Measurements from ENCODE around the gene KXD1.

KXD1 gene

DNA sequence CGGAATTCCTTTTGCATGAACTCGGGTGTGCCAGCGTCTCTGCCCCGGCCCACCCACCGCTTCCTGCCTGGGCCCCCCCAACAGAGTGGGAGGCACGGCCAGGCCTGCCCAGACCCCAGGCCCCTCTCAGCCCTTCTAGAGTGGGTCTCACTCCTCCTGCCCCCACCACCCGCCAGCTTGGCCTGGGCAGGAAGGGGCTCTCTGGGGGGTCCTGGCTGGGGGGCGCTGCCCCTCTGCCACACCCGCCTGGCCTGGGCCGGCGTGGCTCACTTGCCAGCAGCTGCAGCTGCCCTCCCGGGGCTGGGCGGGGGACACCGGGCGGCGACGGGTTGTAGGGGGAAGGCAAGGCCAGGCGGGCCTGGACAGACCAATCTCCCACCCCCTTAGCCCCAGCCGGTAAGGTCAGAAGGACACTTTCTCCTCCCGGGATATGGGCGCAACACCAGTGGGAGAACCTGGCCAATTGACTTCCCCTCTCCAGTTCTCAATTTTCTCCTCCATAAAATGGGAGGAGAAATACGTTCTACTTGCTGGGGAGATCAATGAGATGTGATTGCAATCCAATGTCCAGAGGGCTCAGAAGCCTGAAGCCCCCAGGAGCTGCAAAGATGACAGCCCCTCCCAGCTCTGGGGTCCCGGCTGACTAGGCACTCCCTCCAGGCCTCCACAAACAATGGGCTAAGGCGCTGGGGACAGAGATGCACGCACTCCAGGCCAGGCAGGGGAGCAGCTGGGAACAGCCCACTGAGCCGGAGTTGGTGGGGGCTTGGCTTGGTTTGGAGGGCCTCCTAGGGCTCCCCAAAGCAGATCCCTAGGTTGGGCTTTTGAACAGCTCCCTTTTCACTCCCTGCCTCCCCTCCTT lies 46.5 kb downstream of the KXD1 start:
- no peak for FAIRE-seq

DNA sequence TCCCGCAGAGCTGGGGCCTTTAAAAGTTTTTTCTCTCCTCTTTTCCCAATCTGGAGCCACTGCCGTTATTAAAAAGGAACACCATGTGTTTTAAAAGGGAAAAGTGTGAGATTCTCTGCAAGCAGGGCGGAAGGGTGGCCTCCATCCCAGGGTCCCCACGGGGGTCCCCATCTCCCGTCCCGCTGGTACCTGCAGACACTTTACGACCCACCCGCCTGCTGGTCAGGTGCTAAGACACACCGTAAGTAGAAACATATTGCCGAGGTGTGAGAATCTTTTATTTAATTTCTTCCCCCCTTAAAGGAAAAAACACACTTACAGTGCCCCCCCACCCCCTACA lies 47.1 kb downstream of the KXD1 start:
- no peak for FAIRE-seq

DNA sequence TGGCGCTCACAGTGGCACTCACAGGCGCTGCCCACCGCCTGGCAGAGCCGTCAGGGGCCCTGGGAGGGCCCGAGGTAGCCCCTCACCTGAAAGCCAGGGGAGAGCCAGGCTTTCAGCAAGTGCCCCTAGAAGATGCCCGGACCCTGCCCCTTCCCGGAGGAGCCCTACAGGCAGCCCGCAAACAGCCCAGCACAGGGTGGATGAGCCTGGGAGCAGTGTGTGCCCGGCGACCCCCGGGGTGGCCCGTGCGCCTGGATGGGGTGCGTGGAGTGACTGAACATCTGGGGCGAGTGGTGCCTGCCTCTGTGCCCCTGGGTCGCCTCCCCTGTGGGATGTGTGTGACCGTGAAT lies 47.5 kb downstream of the KXD1 start:
- FAIRE-seq: no peak

DNA sequence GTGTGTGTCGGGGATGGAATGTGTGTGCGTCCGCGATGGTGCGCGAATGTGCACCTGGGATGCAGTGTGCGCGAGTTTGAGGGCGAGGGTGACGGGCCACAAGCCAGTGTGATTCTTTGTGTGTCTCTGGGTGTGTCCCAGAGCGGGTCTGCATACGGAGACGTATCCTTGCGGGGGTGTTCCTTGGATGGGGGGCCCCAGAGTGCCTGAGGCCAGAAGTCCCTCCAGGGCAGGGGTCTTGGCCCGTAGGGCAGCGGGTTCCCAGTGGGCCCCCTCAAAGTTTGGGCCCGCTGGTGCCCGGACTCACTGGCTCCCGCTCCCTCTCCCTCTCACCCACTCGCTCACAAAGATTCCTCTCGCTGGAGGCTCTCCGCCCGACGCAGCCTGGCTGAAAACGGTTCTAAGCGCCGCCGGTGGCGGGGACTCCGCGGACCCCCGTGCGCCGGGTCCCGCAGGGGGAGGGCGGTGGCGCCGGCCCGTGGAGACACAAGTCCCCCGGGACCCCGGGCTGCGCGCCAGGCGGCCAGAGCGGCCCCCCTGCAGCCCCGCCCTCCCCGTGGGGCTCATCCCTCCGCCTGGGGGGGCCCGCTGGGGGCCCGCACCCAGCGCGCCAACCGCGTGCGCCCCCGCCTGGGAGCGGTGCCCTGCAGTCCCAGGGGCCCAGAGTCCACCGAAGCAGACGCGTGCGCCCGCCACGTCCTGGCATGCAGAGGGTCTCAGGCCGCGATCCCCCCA lies 48.0 kb downstream of the KXD1 start:
- no peak for FAIRE-seq

DNA sequence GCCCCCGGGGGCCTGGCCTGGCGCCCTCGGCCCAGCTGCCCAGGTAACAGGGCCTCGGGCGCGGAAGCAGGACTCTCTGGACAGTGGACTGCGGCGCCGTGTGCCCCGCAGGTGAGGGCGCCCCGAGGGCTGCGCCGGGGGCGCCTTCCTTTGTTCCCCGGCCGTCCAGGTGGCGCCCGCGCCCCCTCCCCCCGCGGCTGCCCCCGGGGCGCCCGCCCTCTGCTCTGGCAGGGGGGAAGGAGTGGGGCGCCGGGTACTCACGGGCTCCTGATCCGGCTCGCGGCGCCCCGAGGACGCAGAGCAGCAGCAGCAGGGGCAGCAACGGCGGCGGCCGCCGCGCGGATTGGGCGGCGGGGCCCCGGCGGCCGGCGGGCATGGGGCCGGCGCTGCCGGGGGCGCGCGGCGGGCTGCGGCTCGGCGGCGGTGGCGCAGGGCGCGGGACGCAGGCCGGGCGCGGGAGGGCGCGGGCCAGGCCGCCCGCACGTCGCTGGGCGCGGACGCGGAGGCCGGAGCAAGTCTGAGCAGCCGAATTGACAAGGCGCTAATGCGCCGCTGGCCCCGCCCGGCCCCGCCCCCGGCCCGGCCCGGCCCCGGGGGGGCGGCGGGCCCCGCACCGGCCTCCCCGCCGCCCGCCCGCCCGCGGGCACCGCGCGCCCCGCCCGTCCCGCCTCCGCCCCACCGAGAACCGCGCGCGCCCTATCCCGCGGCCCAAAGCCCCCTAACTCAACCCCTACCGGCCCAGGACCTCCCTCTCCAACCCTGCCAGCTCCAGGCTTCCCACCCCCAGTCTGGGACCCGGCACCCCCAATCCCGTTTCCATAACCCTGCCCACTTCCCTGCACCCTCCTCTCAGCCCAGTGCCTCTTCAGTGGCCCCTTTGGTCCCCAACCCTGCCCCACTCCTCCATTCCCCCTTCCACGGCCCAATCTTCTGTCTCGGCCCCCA lies 48.9 kb downstream of the KXD1 start, which contains the start of gene CRLF1:
Gene CRLF1 (minus strand): TSS at position 519 of the 945 bp plus-strand sequence. CDS start 143 bp downstream, at position 376.
- FAIRE-seq: no peak

DNA sequence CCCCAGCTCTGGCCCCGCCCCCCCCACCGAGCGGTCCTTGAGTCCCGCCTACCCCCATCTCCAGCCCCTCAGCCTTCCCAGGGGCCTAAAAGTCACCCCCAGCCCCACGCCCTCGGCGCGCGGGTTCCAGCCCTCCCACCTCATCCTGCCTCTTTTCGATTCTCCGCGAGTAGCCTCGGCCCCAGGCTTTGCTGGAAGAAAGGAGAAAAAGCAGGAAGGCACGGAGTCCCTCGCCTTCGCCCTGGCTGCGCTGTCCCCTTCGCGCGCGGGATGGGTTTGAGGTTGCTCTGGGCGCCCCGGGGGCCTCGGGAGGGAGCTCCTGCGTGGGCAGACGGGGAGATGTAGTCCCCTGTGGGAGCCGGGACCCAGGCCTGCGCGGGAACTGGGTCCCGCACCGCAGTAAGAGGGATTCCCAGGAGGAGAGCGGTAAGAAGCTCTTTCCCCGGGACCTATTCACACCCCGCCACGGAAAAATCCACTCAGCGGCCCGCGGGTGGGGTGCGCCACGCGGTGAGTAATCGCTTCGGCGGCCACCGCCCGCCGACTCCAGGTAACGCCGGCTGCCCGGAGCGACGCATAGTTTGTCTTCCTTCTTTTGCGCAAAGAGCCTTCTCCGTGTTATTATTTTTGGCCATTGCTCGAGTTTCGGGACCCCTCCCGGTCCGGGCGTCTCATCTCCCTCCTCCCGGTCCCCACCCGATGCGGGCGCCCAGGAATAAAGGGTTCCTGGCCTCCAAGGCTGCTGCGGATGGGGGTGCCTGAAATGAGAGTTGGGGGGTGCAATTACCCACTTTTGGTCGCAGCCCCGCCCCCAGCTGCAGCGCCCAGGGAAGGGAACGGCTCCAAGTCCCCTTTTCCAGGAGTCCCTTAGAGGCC lies 49.8 kb downstream of the KXD1 start:
- no peak for FAIRE-seq

DNA sequence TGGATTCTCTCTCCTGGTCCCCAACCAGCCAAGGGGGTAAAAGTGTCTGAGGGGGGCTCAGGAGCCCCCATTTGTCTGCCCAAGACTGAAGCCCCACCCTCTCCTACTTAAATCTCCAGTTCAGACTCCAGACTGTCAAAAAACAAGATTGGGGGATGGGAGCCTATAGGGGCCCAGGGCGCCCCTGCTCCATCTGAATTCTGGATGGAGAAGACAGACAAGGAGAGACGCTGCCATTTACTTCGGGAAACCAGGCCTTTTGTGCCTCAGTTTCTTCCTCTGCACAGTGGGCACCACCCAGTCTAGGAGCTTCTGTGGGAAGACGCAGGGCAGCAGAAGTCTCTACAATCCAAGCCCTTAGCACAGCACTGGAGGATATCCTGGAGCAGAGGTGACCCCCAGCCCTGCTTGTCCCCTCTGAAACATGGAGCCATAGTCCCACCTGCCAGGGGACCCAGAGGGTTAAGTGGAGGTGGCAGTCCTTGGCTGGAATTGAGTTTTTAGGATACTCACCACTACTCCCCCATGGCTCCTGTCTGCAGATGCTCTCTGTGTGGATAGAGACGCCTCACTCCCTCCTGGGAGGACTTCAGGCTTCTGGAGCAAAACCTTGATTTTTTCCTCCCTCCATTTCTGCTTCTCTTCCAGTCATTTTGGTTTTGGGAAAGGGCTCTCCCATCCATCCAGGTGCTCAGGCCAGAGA lies 50.6 kb downstream of the KXD1 start:
- no peak for FAIRE-seq

DNA sequence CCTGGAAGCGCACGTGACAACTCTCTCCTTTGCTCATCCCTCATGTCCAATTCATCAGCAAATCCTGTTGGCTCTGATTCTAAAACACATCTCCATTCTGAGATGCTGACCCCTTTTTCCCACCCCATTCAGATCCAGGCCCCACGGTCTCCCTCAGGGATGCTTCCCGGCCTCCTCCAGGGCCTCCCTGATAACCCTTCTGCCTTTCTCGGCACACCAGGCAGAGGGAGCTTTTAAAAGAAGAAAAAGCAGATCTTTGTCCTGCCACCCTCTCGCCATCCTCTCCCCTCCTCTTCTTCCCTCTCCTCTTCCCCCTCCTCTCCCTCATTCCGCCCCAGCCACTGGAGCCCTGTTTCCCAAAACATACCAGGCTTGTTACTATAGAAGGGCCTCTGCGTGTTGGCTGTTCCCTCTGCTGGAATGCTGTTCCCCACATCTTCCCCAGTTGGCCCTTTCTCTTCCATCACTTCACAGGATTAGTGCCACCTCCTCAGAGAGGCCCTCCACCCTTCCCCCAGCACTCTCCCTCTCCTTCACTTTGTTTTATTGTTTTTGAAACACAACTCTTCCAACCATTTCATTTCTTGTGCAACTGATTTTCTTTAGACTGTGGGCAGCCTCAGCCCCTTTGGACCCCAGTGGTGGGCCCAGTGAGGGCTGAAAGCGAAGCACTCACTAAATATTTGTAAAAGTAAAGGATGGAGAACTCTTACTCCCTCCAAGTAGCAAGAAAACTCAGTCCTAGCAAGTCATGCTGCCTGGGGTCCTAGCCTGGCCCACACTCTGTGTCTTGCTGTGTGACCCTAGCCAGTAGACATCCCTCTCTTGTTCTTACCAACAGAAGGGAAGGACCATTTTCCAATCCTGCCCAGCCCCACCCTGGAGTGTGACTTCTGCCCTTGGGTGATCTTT lies 51.4 kb downstream of the KXD1 start:
- no peak for FAIRE-seq

DNA sequence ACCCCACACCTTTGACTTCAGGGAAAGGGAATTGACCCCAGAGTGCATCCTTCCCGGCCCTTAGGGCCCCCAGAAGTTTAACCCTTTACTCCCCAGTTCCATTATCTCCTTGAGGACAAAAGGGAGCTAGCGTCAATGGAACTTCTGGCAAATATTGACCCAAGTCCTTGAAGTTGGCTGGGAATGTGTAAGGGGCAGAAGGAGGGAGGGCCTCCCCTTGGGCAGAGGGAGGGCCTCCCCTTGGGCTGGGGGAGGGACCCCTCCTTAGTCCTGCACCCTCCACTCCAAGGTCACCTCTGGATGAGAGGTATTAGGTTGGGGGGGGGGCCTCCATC lies 52.0 kb downstream of the KXD1 start:
- no peak for FAIRE-seq

DNA sequence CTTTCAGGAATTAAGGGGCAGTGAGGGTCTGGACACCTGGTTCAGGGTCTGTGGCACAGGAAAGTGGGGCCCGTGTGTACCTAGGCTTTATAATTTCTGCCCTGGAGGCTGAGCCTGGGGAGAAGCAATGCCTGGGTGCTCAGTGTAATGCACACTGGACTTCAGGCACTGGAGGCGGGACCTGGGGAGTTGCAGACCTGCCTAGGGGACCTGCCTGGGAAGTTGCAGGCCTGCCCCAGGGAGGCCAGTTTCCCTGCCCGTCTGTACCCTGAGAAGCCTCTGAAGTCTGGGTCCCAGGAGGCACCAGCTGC lies 52.5 kb downstream of the KXD1 start:
- FAIRE-seq: no peak

DNA sequence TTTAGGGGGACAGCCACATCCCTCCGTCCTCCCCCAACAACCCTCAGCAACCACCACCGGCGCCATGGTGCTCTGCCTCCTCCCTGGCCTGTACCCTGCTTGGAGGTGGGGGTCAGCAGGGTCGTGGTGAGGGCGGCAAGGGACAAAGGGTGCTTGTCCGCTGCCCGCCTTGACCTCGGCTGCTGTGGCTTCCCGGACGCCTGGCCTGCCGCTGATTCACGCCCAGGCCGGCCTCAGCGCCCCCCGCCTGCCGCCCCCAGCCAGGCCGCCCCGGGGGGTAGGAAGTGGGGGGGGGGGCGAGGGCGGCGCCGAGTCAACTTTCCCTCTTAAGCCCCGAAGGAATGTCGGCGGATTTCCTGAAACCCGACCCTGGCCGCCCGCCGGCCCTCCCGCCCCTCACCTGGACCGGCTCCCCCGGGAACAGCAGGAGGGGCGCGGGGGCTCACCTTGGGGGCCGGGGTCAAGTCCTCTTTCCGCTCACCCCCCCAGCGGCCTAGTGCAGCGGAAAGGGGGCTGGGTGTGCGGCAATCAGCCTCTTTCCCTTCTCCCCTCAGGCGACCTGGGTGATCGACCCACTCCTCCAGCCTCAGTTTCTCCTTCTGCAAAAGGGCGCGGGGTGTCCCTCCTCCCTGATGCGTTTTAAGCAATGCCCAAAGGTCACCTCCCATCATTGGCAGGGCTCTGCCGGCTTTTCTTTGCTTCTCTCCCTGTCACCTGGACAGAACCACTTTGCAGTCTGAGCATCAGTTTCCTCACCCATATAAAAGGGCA lies 53.1 kb downstream of the KXD1 start:
- FAIRE-seq: no peak

DNA sequence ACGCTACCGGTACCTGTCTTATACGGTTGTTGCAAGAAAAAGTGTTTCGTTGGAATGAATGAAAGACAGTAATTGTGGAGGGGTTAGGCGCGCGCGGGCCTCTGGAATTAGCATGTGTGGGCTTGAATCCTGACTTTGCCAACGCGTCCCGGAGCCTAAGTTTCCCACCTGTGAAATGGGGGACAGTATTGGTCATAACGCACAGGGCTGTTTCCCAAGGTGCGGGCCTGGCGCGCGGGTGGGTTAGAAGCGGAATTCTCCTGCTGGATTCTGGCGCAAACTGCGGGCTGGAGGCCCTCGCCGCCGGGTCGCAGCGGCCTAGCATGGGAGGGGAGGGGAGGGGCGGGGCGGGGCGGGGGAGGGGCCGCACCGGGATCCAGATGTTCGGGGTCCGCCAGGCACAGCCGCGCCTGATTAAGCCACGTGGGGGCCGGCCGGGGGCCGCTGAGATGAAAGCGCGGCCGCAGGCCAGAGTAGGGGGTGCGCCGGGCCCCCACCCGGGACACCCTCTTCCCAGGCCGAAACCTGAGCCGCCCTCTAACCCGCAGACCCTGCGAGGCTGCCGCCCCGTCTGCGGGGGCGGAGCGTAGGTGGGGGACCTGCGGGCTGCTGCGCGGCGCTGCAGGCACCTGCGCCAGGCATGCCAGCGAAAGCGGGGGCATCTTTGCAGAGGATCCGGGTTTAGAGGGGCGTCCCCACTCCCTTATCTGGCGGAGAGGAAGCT lies 53.8 kb downstream of the KXD1 start:
- FAIRE-seq: no peak

DNA sequence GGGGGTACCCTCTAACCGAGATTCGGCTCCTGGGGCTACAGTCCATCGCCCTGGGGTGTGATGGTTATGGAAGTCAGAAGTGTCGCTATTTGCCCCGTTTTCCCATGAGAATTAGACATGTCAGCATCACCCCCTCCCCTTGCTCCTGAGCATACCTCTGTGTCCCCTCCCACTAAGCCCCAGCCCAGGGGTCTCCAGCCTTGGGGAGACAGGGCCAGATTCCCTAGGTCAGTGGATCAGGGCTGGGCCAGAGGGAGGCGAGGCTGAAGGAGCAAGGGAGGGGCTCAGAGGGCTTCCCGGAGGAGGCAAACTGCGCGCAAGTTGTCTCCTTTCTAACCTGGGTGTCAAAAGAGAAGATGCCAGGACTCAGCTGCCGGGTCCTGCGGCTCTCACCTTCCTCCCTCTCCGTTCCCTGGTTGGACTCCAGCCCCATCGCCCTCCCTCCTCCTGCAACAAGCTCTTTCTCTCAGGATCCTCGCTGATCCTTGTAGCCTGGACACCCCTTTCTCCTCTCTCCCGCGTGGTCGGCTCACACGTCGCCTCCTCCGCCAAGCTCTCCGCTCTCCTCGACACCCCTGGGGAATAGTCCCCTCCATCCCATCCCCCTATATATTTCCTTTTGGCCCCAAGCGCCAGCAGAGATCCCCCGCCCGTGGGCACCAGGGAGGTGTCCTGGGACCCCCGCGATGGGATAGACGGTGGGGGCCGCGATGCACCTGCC lies 54.5 kb downstream of the KXD1 start:
- no peak for FAIRE-seq

DNA sequence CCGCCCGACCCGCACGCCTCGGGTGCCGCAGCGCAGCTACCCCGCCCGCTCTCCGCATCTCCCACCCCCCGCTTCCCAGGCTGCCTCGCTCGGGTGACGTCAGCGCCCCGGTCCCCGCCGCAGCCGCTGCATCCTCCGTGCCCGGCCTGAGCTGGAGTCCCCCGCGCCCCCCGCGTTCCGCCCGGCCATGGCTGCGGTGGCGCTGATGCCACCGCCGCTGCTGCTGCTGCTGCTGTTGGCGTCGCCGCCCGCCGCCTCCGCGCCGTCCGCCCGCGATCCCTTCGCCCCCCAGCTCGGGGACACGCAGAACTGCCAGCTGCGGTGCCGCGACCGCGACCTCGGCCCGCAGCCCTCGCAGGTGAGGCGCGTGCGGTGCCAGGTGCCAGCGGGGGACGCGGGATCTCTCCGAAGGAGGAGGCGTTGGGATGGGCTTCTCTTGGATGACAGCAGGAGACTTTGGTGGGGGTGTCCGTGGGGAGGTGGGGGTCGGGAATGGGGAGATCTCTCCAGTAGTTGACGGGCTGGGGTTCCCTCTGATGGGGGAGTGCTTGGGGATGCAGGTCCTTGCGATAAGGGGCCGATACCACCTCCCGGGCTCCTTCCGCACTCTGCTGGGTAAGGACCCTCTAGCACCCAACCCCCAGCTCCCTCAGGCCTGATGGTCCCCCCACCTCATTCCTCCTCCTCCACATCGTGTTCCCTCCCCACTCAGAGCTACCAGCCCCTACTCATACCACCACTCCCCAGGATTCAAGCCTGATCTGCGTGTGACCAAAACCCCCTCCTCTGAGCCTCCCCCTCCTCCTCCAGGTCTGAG lies 55.3 kb downstream of the KXD1 start, which contains the start of gene TMEM59L:
Gene TMEM59L (plus strand): TSS at position 99 of the 817 bp plus-strand sequence. CDS start 89 bp downstream, at position 188.
- FAIRE-seq: no peak

DNA sequence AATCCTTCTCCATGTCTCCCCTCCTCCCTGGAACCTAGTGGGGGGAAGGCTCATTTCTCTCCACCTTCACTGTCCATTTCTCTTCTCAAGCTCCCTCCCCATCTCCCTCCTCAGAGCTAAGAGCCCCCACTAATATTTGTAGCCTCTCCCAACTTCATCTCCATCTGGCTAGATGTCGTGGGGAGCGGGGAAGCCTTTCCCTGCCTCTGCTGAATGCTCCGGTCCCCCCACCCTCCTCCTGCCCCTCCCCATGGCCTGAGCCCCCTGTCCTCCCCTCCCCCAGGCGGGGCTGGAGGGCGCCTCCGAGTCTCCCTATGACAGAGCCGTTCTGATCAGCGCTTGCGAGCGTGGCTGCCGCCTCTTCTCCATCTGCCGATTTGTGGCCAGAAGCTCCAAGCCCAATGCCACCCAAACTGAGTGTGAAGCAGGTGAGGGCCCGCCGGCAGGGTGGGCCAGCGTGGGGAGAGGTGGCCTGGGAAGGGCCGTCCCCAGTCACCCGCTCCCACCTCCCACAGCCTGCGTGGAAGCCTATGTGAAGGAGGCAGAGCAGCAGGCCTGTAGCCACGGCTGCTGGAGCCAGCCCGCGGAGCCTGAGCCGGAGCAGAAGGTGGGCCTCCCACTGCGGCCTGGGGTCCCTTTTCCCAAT lies 56.0 kb downstream of the KXD1 start:
- no peak for FAIRE-seq

DNA sequence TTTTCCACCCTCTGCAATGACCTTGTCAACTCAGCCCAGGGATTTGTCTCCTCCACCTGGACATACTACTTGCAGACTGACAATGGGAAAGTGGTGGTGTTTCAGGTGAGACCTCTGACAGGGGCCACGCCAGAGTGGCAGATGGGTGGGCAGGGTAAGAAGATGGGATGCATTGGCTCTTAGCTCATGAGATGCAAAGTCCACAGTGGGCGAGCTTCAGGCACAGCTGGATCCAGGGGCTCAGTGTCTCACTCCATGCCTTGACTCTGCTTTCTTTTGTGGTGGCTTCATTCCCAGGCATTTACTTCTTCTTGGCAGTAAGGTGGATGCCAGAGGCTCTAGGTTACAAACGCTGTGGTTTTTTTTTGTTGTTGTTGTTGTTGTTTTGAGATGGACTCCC lies 58.4 kb downstream of the KXD1 start:
- FAIRE-seq: no peak

DNA sequence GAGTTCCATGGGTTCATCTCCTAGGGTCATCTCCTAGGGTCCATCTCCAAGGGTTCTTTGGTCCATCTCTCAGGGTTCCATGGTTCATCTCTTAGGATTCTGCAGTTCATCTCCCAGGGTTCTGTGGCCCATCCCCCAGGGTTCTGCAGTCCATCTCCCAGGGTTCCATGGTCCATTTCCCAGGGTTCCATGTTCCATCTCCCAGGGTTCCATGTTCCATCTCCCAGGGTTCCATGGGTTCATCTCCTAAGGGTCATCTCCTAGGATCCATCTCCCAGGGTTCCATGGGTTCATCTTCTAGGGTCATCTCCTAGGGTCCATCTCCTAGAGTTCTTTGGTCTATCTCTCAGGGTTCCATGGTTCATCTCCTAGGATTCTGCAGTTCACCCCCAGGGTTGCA lies 59.9 kb downstream of the KXD1 start:
- no peak for FAIRE-seq

Data from TTC549 (cell line).